Measurements from ENCODE around the gene SFT2D1.
"Not testable (repeated sequence)": the region's sequence is repeated elsewhere in the genome, so short reads cannot be mapped to it uniquely, and the experiment has no call there.

GRCh38 chr6:166387098-166387497 lies 44.8 kb upstream of the SFT2D1 start:
- TF ChIP-seq, protein P1, sequence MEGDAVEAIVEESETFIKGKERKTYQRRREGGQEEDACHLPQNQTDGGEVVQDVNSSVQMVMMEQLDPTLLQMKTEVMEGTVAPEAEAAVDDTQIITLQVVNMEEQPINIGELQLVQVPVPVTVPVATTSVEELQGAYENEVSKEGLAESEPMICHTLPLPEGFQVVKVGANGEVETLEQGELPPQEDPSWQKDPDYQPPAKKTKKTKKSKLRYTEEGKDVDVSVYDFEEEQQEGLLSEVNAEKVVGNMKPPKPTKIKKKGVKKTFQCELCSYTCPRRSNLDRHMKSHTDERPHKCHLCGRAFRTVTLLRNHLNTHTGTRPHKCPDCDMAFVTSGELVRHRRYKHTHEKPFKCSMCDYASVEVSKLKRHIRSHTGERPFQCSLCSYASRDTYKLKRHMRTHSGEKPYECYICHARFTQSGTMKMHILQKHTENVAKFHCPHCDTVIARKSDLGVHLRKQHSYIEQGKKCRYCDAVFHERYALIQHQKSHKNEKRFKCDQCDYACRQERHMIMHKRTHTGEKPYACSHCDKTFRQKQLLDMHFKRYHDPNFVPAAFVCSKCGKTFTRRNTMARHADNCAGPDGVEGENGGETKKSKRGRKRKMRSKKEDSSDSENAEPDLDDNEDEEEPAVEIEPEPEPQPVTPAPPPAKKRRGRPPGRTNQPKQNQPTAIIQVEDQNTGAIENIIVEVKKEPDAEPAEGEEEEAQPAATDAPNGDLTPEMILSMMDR (IDR thresholded peaks at IDR 0.05) = not testable (repeated sequence)
- TF ChIP-seq POLR2A, POLR2AphosphoS5, EP300 (IDR thresholded peaks at IDR 0.05): not testable (repeated sequence)
